K562 (cell line): ENCODE results near the gene JPH2. TPM values are rescaled to one million over a fixed set of nuclear protein-coding genes. Genes with fewer than 3 reads are reported as not detected.
A peak's percentile ranks its signal among the peaks of the same experiment; 100 is the strongest.

ENCODE experiments used
- ATAC-seq: fragments of 200-7000 bp; cut with Tn5 transposase; 3 replicates; pipeline ENCODE4 v1.9.1; 2020; ENCODE audit warnings: moderate library complexity
- BruUV-seq: library from RNA; stranded (reverse); fragments of 400-500 nt; replicated peaks from 2 replicates; lab custom pipeline; 2021; lab: Mats Ljungman, UMichigan
- CTCF ChIA-PET: fragments of 300-600 bp; formaldehyde crosslinking; extraction: SDS; loops from one replicate; lab custom pipeline; 2021; ENCODE audit warnings: low intra/inter-chr PET ratio; lab: Yijun Ruan, JAX
- POLR2A ChIA-PET: fragments of 300-600, 350-650 bp; sonication (Branson Sonifier 250); formaldehyde crosslinking; extraction: SDS; loops from one replicate; lab custom pipeline; 2021; ENCODE audit warnings: antibody characterized with exemption, inconsistent platforms; lab: Yijun Ruan, JAX
- DNase-seq, 4 experiments: peaks; one replicate each; pipeline versions ENCODE4 v3.0.0 to v3.0.0-alpha.2; 2011 to 2018; ENCODE audit warnings: low spot score in 3 of 4, mixed read lengths in 3 of 4; ENCODE audit errors: extremely low read depth in 1 of 4
- FAIRE-seq: peaks from 2 replicates; lab custom pipeline; 2011; peaks lifted over from hg19 to GRCh38; lab: Jason Lieb, UNC
- H2AFZ ChIP-seq: 2 replicates; pipeline ENCODE4 v1.6.0; 2011; ENCODE audit warnings: low read depth, low read length, control low read depth, inconsistent platforms
- H3K27ac ChIP-seq: fragments of 200-600 bp; 3 replicates; pipeline ENCODE4 v1.8.0; 2011; ENCODE audit warnings: low read depth, mild to moderate bottlenecking, control low read depth, inconsistent platforms, low read length, moderate library complexity, mixed read lengths; ENCODE audit errors: extremely low read depth
- H3K27me3 ChIP-seq, 2 experiments: fragments of 300-600 bp in 1 of 2; 2 replicates in 1 of 2; 3 replicates in 1 of 2; pipeline versions ENCODE4 v1.6.0 to v1.8.0; 2011; ENCODE audit warnings: inconsistent platforms in 2 of 2, low read length in 2 of 2, mild to moderate bottlenecking in 1 of 2, mixed read lengths in 1 of 2, moderate library complexity in 1 of 2; ENCODE audit not compliant: control insufficient read depth in 2 of 2, insufficient read depth in 2 of 2
- H3K36me3 ChIP-seq: fragments of 300-600 bp; 3 replicates; pipeline ENCODE4 v1.8.0; 2011; ENCODE audit warnings: mild to moderate bottlenecking, low read length, inconsistent platforms; ENCODE audit not compliant: control insufficient read depth, insufficient read depth
- H3K4me1 ChIP-seq, 2 experiments: fragments of 200-600 bp in 1 of 2; replicated peaks in 1 of 2; 2 replicates in 1 of 2; 3 replicates in 1 of 2; pipeline versions ENCODE4 v1.5.1 to v1.8.0; 2011; ENCODE audit warnings: inconsistent platforms in 2 of 2, low read length in 2 of 2, mild to moderate bottlenecking in 1 of 2, mixed read lengths in 1 of 2, moderate library complexity in 1 of 2; ENCODE audit not compliant: control insufficient read depth in 2 of 2, insufficient read depth in 2 of 2
- H3K4me2 ChIP-seq: 2 replicates; pipeline ENCODE4 v1.6.1; 2011; ENCODE audit warnings: low read length, control low read depth, inconsistent platforms, mixed read lengths; ENCODE audit not compliant: insufficient read depth
- H3K4me3 ChIP-seq: fragments of 200-600 bp; sonication (generic), shearing (Covaris generic); 2 replicates; pipeline ENCODE4 v1.5.1; 2016; ENCODE audit warnings: control low read depth, inconsistent platforms
- H3K79me2 ChIP-seq: fragments of 200-600 bp; 3 replicates; pipeline ENCODE4 v1.8.0; 2011; ENCODE audit warnings: low read length, inconsistent platforms; ENCODE audit not compliant: control insufficient read depth, insufficient read depth
- H3K9ac ChIP-seq, 2 experiments: 2 replicates each; pipeline versions ENCODE4 v1.6.0 to v1.6.1; 2011; ENCODE audit warnings: low read depth in 2 of 2, low read length in 2 of 2, control low read depth in 1 of 2, inconsistent platforms in 1 of 2, mild to moderate bottlenecking in 1 of 2, mixed read lengths in 1 of 2; ENCODE audit not compliant: insufficient read depth in 1 of 2
- H3K9me1 ChIP-seq: one replicate; pipeline ENCODE4 v1.6.0; 2011; ENCODE audit warnings: inconsistent platforms, mild to moderate bottlenecking, low read length, moderate library complexity; ENCODE audit not compliant: control insufficient read depth, insufficient read depth
- H3K9me3 ChIP-seq: replicated peaks from 2 replicates; pipeline ENCODE4 v1.5.1; 2011; ENCODE audit warnings: low read depth, low read length, inconsistent platforms; ENCODE audit not compliant: control insufficient read depth, insufficient read depth
- H4K20me1 ChIP-seq: replicated peaks from 2 replicates; pipeline ENCODE4 v1.6.1; 2011; ENCODE audit warnings: low read length, inconsistent platforms, mixed read lengths; ENCODE audit not compliant: control insufficient read depth, insufficient read depth
- CTCF ChIP-seq, 3 experiments: IDR thresholded peaks in 2 of 3; conservative IDR thresholded peaks in 1 of 3; 2 replicates each; pipeline ENCODE4 v1.5.1; 2011 to 2012; ENCODE audit warnings: low read length in 3 of 3, mild to moderate bottlenecking in 3 of 3, control low read depth in 2 of 3, improper control_type of control experiment in 1 of 3, inconsistent platforms in 1 of 3, low read depth in 1 of 3, mixed read lengths in 1 of 3, moderate library complexity in 1 of 3; ENCODE audit not compliant: insufficient read depth in 2 of 3
- DDX20 ChIP-seq: fragments of 450-650 bp; IDR thresholded peaks from 2 replicates; pipeline ENCODE4 v1.6.1; 2016; ENCODE audit warnings: missing genetic modification characterization, low read depth, mild to moderate bottlenecking, missing compliant biosample characterization, moderate library complexity
- EP400 ChIP-seq: fragments of 450-650 bp; IDR thresholded peaks from 2 replicates; pipeline ENCODE4 v1.6.1; 2017; ENCODE audit warnings: antibody characterized with exemption, mild to moderate bottlenecking, moderate library complexity
- HDAC6 ChIP-seq: IDR thresholded peaks from 2 replicates; pipeline ENCODE4 v1.6.1; 2012; ENCODE audit warnings: low read depth, mild to moderate bottlenecking, control low read depth, inconsistent platforms, low read length, moderate library complexity
- WGBS: fragments of 100-300 bp; shearing (Covaris generic); methylation state at CpG from one replicate; pipeline ENCODE4 v1.1.6; 2016; ENCODE audit warnings: low coverage, mixed read lengths; ENCODE audit not compliant: insufficient coverage; ENCODE audit errors: missing lambda C conversion rate; 5-methylcytosine and 5-hydroxymethylcytosine counted together
- in situ Hi-C: fragments of 300-500 bp; cut with MboI; formaldehyde crosslinking; loops from 4 replicates; pipeline ENCODE4 v1.15.0; 2018; ENCODE audit warnings: inconsistent platforms, mixed read lengths
- intact Hi-C: fragments of 100-400 bp; cut with micrococcal nuclease; formaldehyde crosslinking; loops from 2 replicates; pipeline ENCODE4 v1.14.2; 2022
- polyA plus RNA-seq, 8 experiments: library from polyadenylated mRNA; depleted of rRNA in 4 of 8; stranded (reverse) in 5 of 8; unstranded in 3 of 8; fragments of >200 nt; fragmentation: Nextera tagmentation in 2 of 8; fragmentation: Illumina TruSeq in 1 of 8; extraction: Ambion mirVana in 2 of 8; extraction: Trizol in 1 of 8; gene quantifications; 2 replicates each; pipeline versions ENCODE4 v1.2.1 to v1.2.3, GENCODE V29; 2011 to 2014; ENCODE audit warnings: inconsistent platforms in 1 of 8, missing spikeins in 1 of 8
- total RNA-seq, 7 experiments: library from RNA; depleted of rRNA in 6 of 7; stranded (reverse); fragments of >200 nt in 6 of 7; fragmentation: Illumina TruSeq in 2 of 7; extraction: Trizol in 2 of 7; gene quantifications; 2 replicates each; pipeline versions ENCODE4 v1.2.1 to v1.2.3, GENCODE V29; 2011 to 2021; ENCODE audit warnings: low replicate concordance in 1 of 7

Gene JPH2
- total and polyA plus RNA-seq, 9 of the 15 experiments (the other 6 are each of a cell fraction or from before 2014, with no cell fraction given): not detected

DNA sequence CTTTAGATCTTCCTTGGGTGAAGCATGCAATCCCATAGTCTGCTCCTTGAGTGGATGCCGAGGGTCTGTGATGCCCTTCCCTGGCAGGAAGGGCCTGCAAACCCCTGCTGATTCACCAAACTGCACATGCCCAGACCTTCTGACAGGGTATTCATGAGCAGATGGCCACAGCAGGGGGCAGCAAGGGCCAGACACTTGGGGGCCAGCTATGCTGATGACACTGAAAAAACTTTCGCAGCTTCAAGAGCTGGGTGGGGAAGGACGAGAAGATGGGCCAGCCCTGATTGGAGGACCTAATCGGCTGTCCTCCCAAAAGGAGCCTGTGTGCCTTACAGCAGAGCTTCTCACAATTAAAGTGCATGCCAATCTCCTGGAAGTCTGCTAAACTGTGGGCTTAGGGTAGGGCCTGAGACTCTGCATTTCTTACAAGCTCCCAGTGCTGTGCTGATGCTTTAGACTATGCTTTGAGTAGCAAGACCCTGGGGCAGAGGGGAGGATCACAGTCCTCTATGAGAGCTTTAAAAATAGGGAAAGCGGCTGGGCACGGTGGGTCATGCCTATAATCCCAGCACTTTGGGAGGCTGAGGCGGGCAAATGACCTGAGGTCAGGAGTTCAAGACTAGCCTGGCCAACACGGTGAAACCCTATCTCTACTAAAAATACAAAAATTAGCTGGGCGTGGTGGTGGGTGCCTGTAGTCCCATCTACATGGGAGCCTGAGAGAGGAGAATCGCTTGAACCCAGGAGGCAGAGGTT lies 44.9 kb upstream of the JPH2 start:
- intact Hi-C loops (no loop called here), in situ Hi-C loops (no loop called here)
- TF ChIP-seq EP400 (no peak), CTCF (IDR thresholded peaks at IDR 0.05 in 2 of 3, conservative IDR thresholded peaks at IDR 0.05 in 1 of 3; ENCODE audit: insufficient read depth in 2 of 3, low read depth in 1 of 3, low read length in 3 of 3) (0 out of 6 replicates have a peak, but pooled peaks of 1 of the 3 experiments have one; percentile 7), DDX20 (no peak), HDAC6 (no peak)
- H3K4me2 ChIP-seq: no peak overlapping the region
- H3K36me3 ChIP-seq: no peaks in the 10 kb centered on the region
- no peak overlapping the region for H2AFZ ChIP-seq
- no TSS peak for BruUV-seq
- peak; percentile 35 for FAIRE-seq
- no peak overlapping the region for H3K9ac ChIP-seq
- H3K9me1 ChIP-seq: no peaks in the 10 kb centered on the region
- POLR2A ChIA-PET: interaction anchor here (0.6 to 0.7 kb wide), 2 partner anchors 79 to 87 kb away, joined by 3 to 4 read pairs; partner anchors contain the start of gene FITM2
- CTCF ChIA-PET: no interaction called here
- H3K27me3 ChIP-seq: peaks cover 13 to 40% of the 10 kb centered on the region in 2 experiments; a peak in 3 of 5 replicates
- H3K9me3 ChIP-seq: no peaks in the 10 kb centered on the region
- no peak for DNase-seq
- H3K4me3 ChIP-seq: no peak overlapping the region
- H4K20me1 ChIP-seq: no peaks in the 10 kb centered on the region
- no peak overlapping the region for H3K27ac ChIP-seq
- ATAC-seq: peak; percentile 60
- H3K79me2 ChIP-seq: no peaks in the 10 kb centered on the region
- no peaks in the 10 kb centered on the region for H3K4me1 ChIP-seq
- 8% methylated on average over 10 of the region's 10 CpGs for WGBS
